HepG2 (cell line): ENCODE data around the gene THRB. TPM values are rescaled to one million over a fixed set of nuclear protein-coding genes. Genes with fewer than 3 reads are reported as not detected.

ENCODE experiments used
- ATAC-seq: fragments of 200-7000 bp; cut with Tn5 transposase; 3 replicates; pipeline ENCODE4 v1.9.1; 2020; ENCODE audit warnings: mild to moderate bottlenecking, moderate library complexity
- BruUV-seq: library from RNA; stranded (reverse); fragments of 400-500 nt; replicated peaks from 2 replicates; lab custom pipeline; 2021; lab: Mats Ljungman, UMichigan
- CTCF ChIA-PET: fragments of 300-600 bp; formaldehyde crosslinking; extraction: SDS; loops from one replicate; lab custom pipeline; 2021; ENCODE audit warnings: low total read pairs, inconsistent platforms, low intra/inter-chr PET ratio; lab: Yijun Ruan, JAX
- POLR2A ChIA-PET: fragments of 350-600 bp; sonication (Branson Sonifier 250); formaldehyde crosslinking; loops from one replicate; lab custom pipeline; 2020; ENCODE audit warnings: antibody characterized with exemption, inconsistent platforms; lab: Yijun Ruan, JAX
- DNase-seq: peaks from one replicate; pipeline ENCODE4 v3.0.0-alpha.2; 2015; ENCODE audit warnings: low spot score
- FAIRE-seq: peaks from 3 replicates; lab custom pipeline; 2011; peaks lifted over from hg19 to GRCh38; lab: Jason Lieb, UNC
- H2AFZ ChIP-seq: one replicate; pipeline ENCODE4 v1.6.1; 2011; ENCODE audit warnings: low read length, inconsistent platforms
- H3K27ac ChIP-seq: fragments of 300-600 bp; 3 replicates; pipeline ENCODE4 v1.8.0; 2011; ENCODE audit warnings: mixed run types, mild to moderate bottlenecking, mixed read lengths, low read length, inconsistent platforms; ENCODE audit not compliant: insufficient read depth; ENCODE audit errors: extremely low read length
- H3K27me3 ChIP-seq, 2 experiments: fragments of 200-600 bp in 1 of 2; 2 replicates in 1 of 2; 3 replicates in 1 of 2; pipeline versions ENCODE4 v1.6.0 to v1.8.0; 2011; ENCODE audit warnings: low read length in 2 of 2, mild to moderate bottlenecking in 2 of 2, moderate library complexity in 2 of 2, inconsistent platforms in 1 of 2; ENCODE audit not compliant: insufficient read depth in 2 of 2, control insufficient read depth in 1 of 2
- H3K36me3 ChIP-seq, 2 experiments: fragments of 200-600 bp in 1 of 2; replicated peaks in 1 of 2; 2 replicates in 1 of 2; 3 replicates in 1 of 2; pipeline versions ENCODE4 v1.5.1 to v1.8.0; 2011; ENCODE audit warnings: low read length in 2 of 2, inconsistent platforms in 1 of 2; ENCODE audit not compliant: insufficient read depth in 2 of 2, control insufficient read depth in 1 of 2
- H3K4me1 ChIP-seq: 2 replicates; pipeline ENCODE4 v1.5.1; 2012; ENCODE audit warnings: low read length, inconsistent platforms; ENCODE audit not compliant: insufficient read depth
- H3K4me2 ChIP-seq: 2 replicates; pipeline ENCODE4 v1.6.0; 2011; ENCODE audit warnings: low read depth, low read length, inconsistent platforms
- H3K4me3 ChIP-seq, 3 experiments: fragments of 200-600 bp in 1 of 3; sonication (generic), shearing (Covaris generic) in 1 of 3; replicated peaks in 1 of 3; 2 replicates each; pipeline ENCODE4 v1.5.1; 2011 to 2016; ENCODE audit warnings: low read length in 3 of 3, inconsistent platforms in 2 of 3, low read depth in 2 of 3, mild to moderate bottlenecking in 2 of 3, control low read depth in 1 of 3, mixed read lengths in 1 of 3; ENCODE audit not compliant: insufficient read depth in 1 of 3
- H3K79me2 ChIP-seq: one replicate; pipeline ENCODE4 v1.6.1; 2011; ENCODE audit warnings: low read length, inconsistent platforms; ENCODE audit not compliant: insufficient read depth
- H3K9ac ChIP-seq: 2 replicates; pipeline ENCODE4 v1.6.0; 2011; ENCODE audit warnings: mild to moderate bottlenecking, low read depth, low read length, inconsistent platforms; ENCODE audit not compliant: insufficient read depth
- H3K9me3 ChIP-seq: 2 replicates; pipeline ENCODE4 v1.5.1; 2012; ENCODE audit warnings: mild to moderate bottlenecking, low read length
- H4K20me1 ChIP-seq: 2 replicates; pipeline ENCODE4 v1.6.0; 2011; ENCODE audit warnings: inconsistent platforms, mild to moderate bottlenecking, low read length, moderate library complexity; ENCODE audit not compliant: insufficient read depth
- ARID5B ChIP-seq: IDR thresholded peaks from 2 replicates; pipeline ENCODE4 v1.4.0; 2020; ENCODE audit warnings: mild to moderate bottlenecking, missing genetic modification reagents
- CBX2 ChIP-seq, 2 experiments: fragments of 200-600 bp in 1 of 2; sonication (generic); formaldehyde crosslinking in 1 of 2; IDR thresholded peaks; 2 replicates each; pipeline versions ENCODE4 v1.7.0 to v1.8.1; 2018 to 2022; ENCODE audit warnings: low read depth in 2 of 2, low read length in 1 of 2, mild to moderate bottlenecking in 1 of 2, missing genetic modification reagents in 1 of 2
- CREBL2 ChIP-seq: sonication (generic); formaldehyde crosslinking; IDR thresholded peaks from 2 replicates; pipeline ENCODE4 v1.8.1; 2023; ENCODE audit warnings: missing genetic modification reagents, mild to moderate bottlenecking, borderline replicate concordance
- E2F5 ChIP-seq: sonication (generic); formaldehyde crosslinking; conservative IDR thresholded peaks from 2 replicates; pipeline ENCODE4 v1.4.0; 2020; ENCODE audit warnings: missing genetic modification reagents
- HNF1A ChIP-seq, 2 experiments: sonication (generic) in 1 of 2; formaldehyde crosslinking in 1 of 2; IDR thresholded peaks; 2 replicates each; pipeline versions ENCODE4 v1.4.0 to v1.6.1; 2016 to 2020; ENCODE audit warnings: borderline replicate concordance in 1 of 2, low read depth in 1 of 2, mild to moderate bottlenecking in 1 of 2, missing genetic modification reagents in 1 of 2
- KAT2B ChIP-seq: fragments of 150-350 bp; IDR thresholded peaks from 2 replicates; pipeline ENCODE4 v1.6.1; 2014; ENCODE audit warnings: low read depth, low read length, borderline replicate concordance
- MBNL3 ChIP-seq: fragments of 250-450 bp; sonication (Bioruptor Pico); conservative IDR thresholded peaks from 2 replicates; pipeline ENCODE4 v1.8.0; 2022; ENCODE audit warnings: mild to moderate bottlenecking, inconsistent platforms
- NPAS2 ChIP-seq: sonication (generic); formaldehyde crosslinking; IDR thresholded peaks from 2 replicates; pipeline ENCODE4 v1.8.0; 2022; ENCODE audit warnings: mild to moderate bottlenecking, missing genetic modification reagents, borderline replicate concordance
- RFX5 ChIP-seq: IDR thresholded peaks from 2 replicates; pipeline ENCODE4 v1.6.1; 2011; ENCODE audit warnings: low read depth, low read length, improper control_type of control experiment
- ZBTB49 ChIP-seq: sonication (generic); formaldehyde crosslinking; IDR thresholded peaks from 2 replicates; pipeline ENCODE4 v1.4.0; 2020; ENCODE audit warnings: missing genetic modification reagents, borderline replicate concordance
- ZNF614 ChIP-seq: IDR thresholded peaks from 2 replicates; pipeline ENCODE4 v1.6.1; 2018; ENCODE audit warnings: missing biosample characterization, missing genetic modification reagents, inconsistent platforms, borderline replicate concordance
- WGBS: methylation state at CpG from one replicate; pipeline ENCODE4 v1.1.6; 2017; ENCODE audit warnings: low lambda C conversion rate; 5-methylcytosine and 5-hydroxymethylcytosine counted together
- in situ Hi-C: cut with HindIII; loops from 2 replicates; pipeline ENCODE4 v1.10.0; 2017; ENCODE audit warnings: low pct_unique_long_range_greater_than_20kb; ENCODE audit not compliant: extremely low pct_ligation_motif_present
- intact Hi-C: fragments of 100-400 bp; cut with micrococcal nuclease; formaldehyde crosslinking; loops from one replicate; pipeline ENCODE4 v1.10.0; 2022; ENCODE audit not compliant: unreplicated experiment
- polyA plus RNA-seq, 8 experiments: library from polyadenylated mRNA; depleted of rRNA in 3 of 8; stranded (reverse) in 7 of 8; unstranded in 1 of 8; fragments of >200 nt; fragmentation: Illumina TruSeq in 4 of 8; extraction: Trizol in 4 of 8; gene quantifications; 2 replicates each; pipeline versions ENCODE4 v1.2.1 to v1.2.3, GENCODE V29; 2011 to 2016; ENCODE audit warnings: low read depth in 4 of 8, missing spikeins in 1 of 8, mixed read lengths in 1 of 8; ENCODE audit not compliant: insufficient read depth in 1 of 8
- total RNA-seq, 5 experiments: library from RNA; depleted of rRNA; stranded (reverse); fragments of >200 nt; fragmentation: Illumina TruSeq; extraction: Trizol; gene quantifications; 2 replicates each; pipeline ENCODE4 v1.2.3, GENCODE V29; 2016; ENCODE audit warnings: low read depth in 1 of 5

THRB gene
- total and polyA plus RNA-seq, 2 of the 13 experiments (the other 11 are each of a cell fraction or from before 2014, with no cell fraction given) = 4.7 to 22.7 TPM

GRCh38 chr3:24490151-24490550, 4.5 kb downstream of the THRB start:
- H3K9me3 ChIP-seq = no peaks in the 10 kb centered on the region
- in situ Hi-C loops (loop anchor here (10.0 kb wide), 1 partner anchor 125 kb away; no protein-coding TSS in a partner anchor), intact Hi-C loops (no loop called here)
- DNase-seq (peak; percentile 71), ATAC-seq (no peak; the same call in 2 of the 3 replicates), FAIRE-seq (peak; percentile 79)
- ChIA-PET POLR2A (interaction anchor here (0.9 to 2.0 kb wide), 2 partner anchors 39 to 127 kb away, joined by 4 to 22 read pairs; no protein-coding TSS in a partner anchor), CTCF (no interaction called here)
- H2AFZ ChIP-seq = no peak overlapping the region
- peak overlapping the region; percentile 37 for H3K27ac ChIP-seq
- H3K4me1 ChIP-seq = peaks cover 67% of the 10 kb centered on the region
- H3K4me2 ChIP-seq = peak overlapping the region; percentile 47
- H3K27me3 ChIP-seq = no peaks in the 10 kb centered on the region; a peak in 1 of 5 replicates
- no peaks in the 10 kb centered on the region for H3K36me3 ChIP-seq
- H3K4me3 ChIP-seq = no peak overlapping the region
- no peaks in the 10 kb centered on the region; the same call in 1 of the 2 replicates for H4K20me1 ChIP-seq
- BruUV-seq = no TSS peak
- peaks cover 87% of the 10 kb centered on the region for H3K79me2 ChIP-seq
- no peak overlapping the region for H3K9ac ChIP-seq
- WGBS = 6% methylated on average over 2 of the region's 2 CpGs
- TF ChIP-seq ARID5B = peak; percentile 71
- TF ChIP-seq HNF1A (IDR thresholded peaks at IDR 0.05; ENCODE audit: low read depth) = no peak
- no peak for TF ChIP-seq HNF1A (CRISPR knock-in tag; IDR thresholded peaks at IDR 0.05; ENCODE audit: borderline replicate concordance)
- TF ChIP-seq KAT2B = no peak
- no peak for TF ChIP-seq CBX2 (IDR thresholded peaks at IDR 0.05; ENCODE audit: low read depth, low read length)
- no peak for TF ChIP-seq CBX2 (CRISPR knock-in tag; IDR thresholded peaks at IDR 0.05; ENCODE audit: low read depth)
- TF ChIP-seq RFX5 = no peak
- no peak for TF ChIP-seq ZBTB49
- TF ChIP-seq ZNF614 (CRISPR knock-in tag) = peak; percentile 41; the same call in 1 of the 2 replicates
- no peak for TF ChIP-seq CREBL2 (CRISPR knock-in tag)
- TF ChIP-seq NPAS2 (CRISPR knock-in tag) = no peak
- no peak for TF ChIP-seq E2F5
- TF ChIP-seq MBNL3 (CRISPR knock-in tag) = no peak
